GM12878 (cell line): ENCODE measurements around the gene SMIM14. TPM values are rescaled to one million over a fixed set of nuclear protein-coding genes. Genes with fewer than 3 reads are reported as not detected.

ENCODE experiments used
- ATAC-seq: fragments of 200-7000 bp; cut with Tn5 transposase; 3 replicates; pipeline ENCODE4 v1.9.1; 2020; ENCODE audit warnings: mild to moderate bottlenecking, moderate library complexity
- BruUV-seq: library from RNA; stranded (reverse); fragments of 400-500 nt; replicated peaks from 2 replicates; lab custom pipeline; 2021; lab: Mats Ljungman, UMichigan
- CTCF ChIA-PET: fragments of 300-600 bp; sonication (Branson Sonifier 250); formaldehyde crosslinking; extraction: SDS; loops from one replicate; lab custom pipeline; 2021; ENCODE audit warnings: inconsistent platforms; lab: Yijun Ruan, JAX
- POLR2A ChIA-PET: fragments of 350-600 bp; formaldehyde crosslinking; extraction: SDS; loops from one replicate; lab custom pipeline; 2021; ENCODE audit warnings: inconsistent platforms; lab: Charles Lee
- RAD21 ChIA-PET: fragments of 300-600 bp; sonication (Branson Sonifier 250); formaldehyde crosslinking; loops from one replicate; lab custom pipeline; 2023; ENCODE audit warnings: antibody characterized with exemption; ENCODE audit not compliant: unreplicated experiment; lab: Charles Lee
- SMC1A ChIA-PET: fragments of 300-600 bp; sonication (Branson Sonifier 250); formaldehyde crosslinking; loops from one replicate; lab custom pipeline; 2023; ENCODE audit not compliant: unreplicated experiment, uncharacterized antibody; lab: Charles Lee
- DNase-seq: peaks from one replicate; pipeline ENCODE4 v3.0.0-alpha.2; 2011; ENCODE audit warnings: low read depth, low spot score
- FAIRE-seq: peaks from 3 replicates; lab custom pipeline; 2011; peaks lifted over from hg19 to GRCh38; lab: Jason Lieb, UNC
- H2AFZ ChIP-seq: 2 replicates; pipeline ENCODE4 v1.6.0; 2011; ENCODE audit warnings: low read depth, low read length, control low read depth; ENCODE audit not compliant: control insufficient read depth
- H3K27ac ChIP-seq: 2 replicates; pipeline ENCODE4 v1.5.1; 2011; ENCODE audit warnings: control low read depth; ENCODE audit not compliant: control insufficient read depth, insufficient read depth
- H3K27me3 ChIP-seq, 2 experiments: replicated peaks in 1 of 2; 2 replicates each; pipeline versions ENCODE4 v1.6.0 to v1.6.1; 2011; ENCODE audit warnings: low read length in 1 of 2; ENCODE audit not compliant: control insufficient read depth in 2 of 2, insufficient read depth in 2 of 2
- H3K36me3 ChIP-seq, 2 experiments: 2 replicates each; pipeline ENCODE4 v1.5.1; 2011; ENCODE audit warnings: low read length in 1 of 2; ENCODE audit not compliant: control insufficient read depth in 2 of 2, insufficient read depth in 2 of 2
- H3K4me1 ChIP-seq: 2 replicates; pipeline ENCODE4 v1.6.1; 2011; ENCODE audit warnings: mild to moderate bottlenecking, low read length, moderate library complexity, mixed read lengths; ENCODE audit not compliant: control insufficient read depth, insufficient read depth
- H3K4me2 ChIP-seq: 2 replicates; pipeline ENCODE4 v1.6.0; 2011; ENCODE audit warnings: control low read depth; ENCODE audit not compliant: control insufficient read depth, insufficient read depth
- H3K4me3 ChIP-seq: fragments of 200-600 bp; sonication (generic); 2 replicates; pipeline ENCODE4 v1.5.1; 2016
- H3K79me2 ChIP-seq: 2 replicates; pipeline ENCODE4 v1.6.0; 2011; ENCODE audit warnings: low read length; ENCODE audit not compliant: control insufficient read depth, insufficient read depth
- H3K9ac ChIP-seq: 2 replicates; pipeline ENCODE4 v1.8.0; 2011; ENCODE audit warnings: low read length, control low read depth, mixed read lengths; ENCODE audit not compliant: control insufficient read depth, insufficient read depth
- H3K9me3 ChIP-seq: replicated peaks from 3 replicates; pipeline ENCODE4 v1.5.1; 2011; ENCODE audit warnings: mild to moderate bottlenecking, low read length; ENCODE audit not compliant: control insufficient read depth, insufficient read depth
- H4K20me1 ChIP-seq: 2 replicates; pipeline ENCODE4 v1.6.0; 2011; ENCODE audit not compliant: control insufficient read depth, insufficient read depth
- CBX3 ChIP-seq: fragments of 200-600 bp; sonication (generic); IDR thresholded peaks from 2 replicates; pipeline ENCODE4 v1.6.1; 2016; ENCODE audit warnings: low read depth, borderline replicate concordance
- CHD1 ChIP-seq: IDR thresholded peaks from 2 replicates; pipeline ENCODE4 v1.6.1; 2012; ENCODE audit warnings: low read depth, low read length, improper control_type of control experiment
- CHD4 ChIP-seq: fragments of 200-600 bp; sonication (generic); IDR thresholded peaks from 2 replicates; pipeline ENCODE4 v1.6.1; 2016; ENCODE audit warnings: mild to moderate bottlenecking
- EGR1 ChIP-seq, 2 experiments: IDR thresholded peaks; 1 replicate in 1 of 2; 2 replicates in 1 of 2; pipeline ENCODE4 v1.6.1; 2011 to 2012; ENCODE audit warnings: low read depth in 2 of 2, low read length in 2 of 2, borderline replicate concordance in 1 of 2, mild to moderate bottlenecking in 1 of 2, moderate library complexity in 1 of 2
- ESRRA ChIP-seq: IDR thresholded peaks from 2 replicates; pipeline ENCODE4 v1.6.1; 2012; ENCODE audit warnings: mild to moderate bottlenecking, low read length, improper control_type of control experiment
- ETV6 ChIP-seq, 2 experiments: fragments of 450-650 bp in 1 of 2; IDR thresholded peaks in 1 of 2; conservative IDR thresholded peaks in 1 of 2; 2 replicates each; pipeline ENCODE4 v1.6.1; 2014; ENCODE audit warnings: antibody characterized with exemption in 1 of 2, borderline replicate concordance in 1 of 2, low read depth in 1 of 2, mild to moderate bottlenecking in 1 of 2, moderate library complexity in 1 of 2
- MTA2 ChIP-seq: fragments of 450-650 bp; IDR thresholded peaks from 2 replicates; pipeline ENCODE4 v1.6.1; 2016; ENCODE audit warnings: low read depth, mild to moderate bottlenecking, moderate library complexity
- MYB ChIP-seq: fragments of 150-350 bp; IDR thresholded peaks from 2 replicates; pipeline ENCODE4 v1.6.1; 2014; ENCODE audit warnings: mild to moderate bottlenecking, low read depth, low read length, borderline replicate concordance
- NR2C2 ChIP-seq: IDR thresholded peaks from 2 replicates; pipeline ENCODE4 v1.6.1; 2011; ENCODE audit warnings: borderline replicate concordance, low read depth; ENCODE audit not compliant: control insufficient read depth, insufficient read length
- POLR2AphosphoS2 ChIP-seq: IDR thresholded peaks from 2 replicates; pipeline ENCODE4 v1.6.1; 2011; ENCODE audit warnings: low read depth, mild to moderate bottlenecking, low read length, improper control_type of control experiment, moderate library complexity
- POLR2AphosphoS5 ChIP-seq: IDR thresholded peaks from 2 replicates; pipeline ENCODE4 v1.6.1; 2011; ENCODE audit warnings: mild to moderate bottlenecking, low read length, inconsistent platforms
- RAD21 ChIP-seq: IDR thresholded peaks from 2 replicates; pipeline ENCODE4 v1.6.1; 2011; ENCODE audit warnings: mild to moderate bottlenecking, low read depth, low read length, moderate library complexity; ENCODE audit not compliant: insufficient read depth
- RELA ChIP-seq: fragments of 450-650 bp; IDR thresholded peaks from 2 replicates; pipeline ENCODE4 v1.8.0; 2014; ENCODE audit warnings: borderline replicate concordance; ENCODE audit not compliant: partially characterized antibody
- TCF7 ChIP-seq: IDR thresholded peaks from 2 replicates; pipeline ENCODE4 v1.6.1; 2014; ENCODE audit warnings: antibody characterized with exemption, borderline replicate concordance
- WGBS: methylation state at CpG from one replicate; pipeline ENCODE4 v1.1.6; 2016; ENCODE audit warnings: low lambda C conversion rate; ENCODE audit not compliant: insufficient replicate concordance, insufficient coverage; ENCODE audit errors: missing lambda C conversion rate; 5-methylcytosine and 5-hydroxymethylcytosine counted together
- in situ Hi-C: fragments of 300-500 bp; cut with MboI; formaldehyde crosslinking; loops from 9 replicates; pipeline ENCODE4 v1.14.3; 2018; ENCODE audit warnings: mixed read lengths
- intact Hi-C: fragments of 100-400 bp; cut with micrococcal nuclease; formaldehyde crosslinking; loops from one replicate; pipeline ENCODE4 v1.14.2; 2022; ENCODE audit not compliant: unreplicated experiment
- polyA plus RNA-seq, 11 experiments: library from polyadenylated mRNA; depleted of rRNA in 4 of 11; unstranded in 6 of 11; stranded (reverse) in 5 of 11; fragments of >200 nt; fragmentation: Nextera tagmentation in 4 of 11; fragmentation: Illumina TruSeq in 1 of 11; extraction: Ambion mirVana in 4 of 11; extraction: Trizol in 1 of 11; gene quantifications; 1 replicate in 1 of 11; 2 replicates in 10 of 11; pipeline versions ENCODE4 v1.2.1 to v1.2.3, GENCODE V29; 2011 to 2016; ENCODE audit warnings: inconsistent platforms in 2 of 11, missing spikeins in 2 of 11, low read depth in 1 of 11
- total RNA-seq, 4 experiments: library from RNA; depleted of rRNA in 3 of 4; stranded (reverse); fragments of >200 nt in 3 of 4; fragmentation: Illumina TruSeq in 1 of 4; extraction: Trizol in 1 of 4; gene quantifications; 2 replicates each; pipeline versions ENCODE4 v1.2.1 to v1.2.3, GENCODE V29; 2013 to 2021

SMIM14 gene
- total and polyA plus RNA-seq, 10 of the 15 experiments (the other 5 are each of a cell fraction or from before 2014, with no cell fraction given), result 125 to 671 (median 188) TPM

- intact Hi-C loops (loop anchor here (2.0 to 5.0 kb wide), 3 partner anchors 87 to 451 kb away; partner anchors contain the start of genes PDS5A and SMIM14), in situ Hi-C loops (no loop called here)
- peak overlapping the region; percentile 77 for H2AFZ ChIP-seq
- POLR2A ChIA-PET, result interaction anchor here (0.5 to 2.4 kb wide), 9 partner anchors 20 to 241 kb away, joined by 3 to 14 read pairs (median 3); partner anchors contain the start of gene UBE2K
- peaks cover 0 to 3% of the 10 kb centered on the region in 2 experiments; a peak in 1 of 4 replicates for H3K36me3 ChIP-seq
- RAD21 ChIA-PET, result interaction anchor here (0.7 to 2.6 kb wide), 7 partner anchors 57 to 128 kb away, joined by 3 to 26 read pairs (median 4); partner anchors contain the start of gene SMIM14
- peak overlapping the region; percentile 95 for H3K4me3 ChIP-seq
- DNase-seq (no peak), FAIRE-seq (no peak)
- H3K9me3 ChIP-seq, result peaks cover 9% of the 10 kb centered on the region; the same call in 2 of the 3 replicates
- no peaks in the 10 kb centered on the region for H3K27me3 ChIP-seq
- H3K9ac ChIP-seq, result peak overlapping the region; percentile 88
- peak overlapping the region; percentile 85 for H3K4me2 ChIP-seq
- SMC1A ChIA-PET, result interaction anchor here (0.6 to 3.0 kb wide), 18 partner anchors 12 to 173 kb away, joined by 3 to 13 read pairs (median 6); partner anchors contain the start of gene SMIM14
- TF ChIP-seq CHD4 (no peak), NR2C2 (no peak), TCF7 (no peak), CHD1 (no peak), ESRRA (no peak), POLR2AphosphoS2 (no peak), RAD21 (no peak), EGR1 (IDR thresholded peaks at IDR 0.05; ENCODE audit: borderline replicate concordance in 1 of 2, low read depth in 2 of 2, low read length in 2 of 2) (no peak), MTA2 (no peak), MYB (no peak), RELA (no peak), CBX3 (no peak), POLR2AphosphoS5 (no peak), ETV6 (conservative IDR thresholded peaks at IDR 0.05 in 1 of 2, IDR thresholded peaks at IDR 0.05 in 1 of 2; ENCODE audit: borderline replicate concordance in 1 of 2, low read depth in 1 of 2) (no peak)
- TF ChIP-seq, all 136 proteins: peak for 0
- Histone ChIP-seq H4K20me1 (no peaks in the 10 kb centered on the region), H3K27ac (peak overlapping the region; percentile 81), H3K4me1 (peaks cover 3% of the 10 kb centered on the region), H3K79me2 (peaks cover 47% of the 10 kb centered on the region)
- ATAC-seq, result no peak
- WGBS, result 52% methylated on average over 9 of the region's 9 CpGs
- CTCF ChIA-PET, result interaction anchor here (1.1 to 3.1 kb wide), 5 partner anchors 57 to 448 kb away, joined by 3 to 11 read pairs (median 5); no protein-coding TSS in a partner anchor
- no TSS peak for BruUV-seq
Observed at GRCh38 chr4:39525822-39526690, 112.6 kb downstream of the SMIM14 start.
